HEK293 (cell line): ENCODE data around the gene MMP24.

Source experiments
- CTCF ChIP-seq: fragments of 450-650 bp; formaldehyde crosslinking; IDR thresholded peaks from 2 replicates; pipeline ENCODE4 v1.5.1; 2016; ENCODE audit warnings: missing biosample characterization, missing genetic modification characterization
- ELK4 ChIP-seq: IDR thresholded peaks from 2 replicates; pipeline ENCODE4 v1.6.1; 2011; ENCODE audit warnings: mild to moderate bottlenecking, low read depth, low read length, borderline replicate concordance
- HOXA7 ChIP-seq: sonication (generic); formaldehyde crosslinking; IDR thresholded peaks from 2 replicates; pipeline ENCODE4 v1.8.1; 2022; ENCODE audit warnings: missing genetic modification reagents, borderline replicate concordance
- REST ChIP-seq: fragments of 450-650 bp; formaldehyde crosslinking; IDR thresholded peaks from 2 replicates; pipeline ENCODE4 v1.5.1; 2016; ENCODE audit warnings: missing biosample characterization, missing genetic modification characterization
- ZNF121 ChIP-seq: fragments of 450-650 bp; formaldehyde crosslinking; IDR thresholded peaks from 2 replicates; pipeline ENCODE4 v1.5.1; 2016; ENCODE audit warnings: missing biosample characterization, missing genetic modification characterization
- ZNF138 ChIP-seq: fragments of 450-650 bp; formaldehyde crosslinking; IDR thresholded peaks from 2 replicates; pipeline ENCODE4 v1.5.1; 2016; ENCODE audit warnings: missing biosample characterization, missing genetic modification characterization, borderline replicate concordance
- ZNF24 ChIP-seq: fragments of 450-650 bp; formaldehyde crosslinking; IDR thresholded peaks from 2 replicates; pipeline ENCODE4 v1.5.1; 2016; ENCODE audit warnings: missing biosample characterization, missing genetic modification characterization
- ZNF510 ChIP-seq: fragments of 450-650 bp; formaldehyde crosslinking; IDR thresholded peaks from 2 replicates; pipeline ENCODE4 v1.5.1; 2018; ENCODE audit warnings: mild to moderate bottlenecking, missing genetic modification characterization, missing biosample characterization; ENCODE audit not compliant: insufficient replicate concordance
- ZNF610 ChIP-seq: fragments of 450-650 bp; formaldehyde crosslinking; IDR thresholded peaks from 2 replicates; pipeline ENCODE4 v1.5.1; 2016; ENCODE audit warnings: missing biosample characterization, missing genetic modification characterization, borderline replicate concordance
- ZNF624 ChIP-seq: fragments of 450-650 bp; formaldehyde crosslinking; IDR thresholded peaks from 2 replicates; pipeline ENCODE4 v1.5.1; 2017; ENCODE audit warnings: missing biosample characterization, missing genetic modification characterization
- ZXDB ChIP-seq: fragments of 450-650 bp; formaldehyde crosslinking; IDR thresholded peaks from 2 replicates; pipeline ENCODE4 v1.5.1; 2016; ENCODE audit warnings: missing biosample characterization, missing genetic modification characterization
- TF ChIP-seq, protein P1 (sequence below): fragments of 450-650 bp; formaldehyde crosslinking; IDR thresholded peaks from 2 replicates; pipeline ENCODE4 v1.5.1; 2017; ENCODE audit warnings: missing biosample characterization, missing genetic modification characterization

DNA sequence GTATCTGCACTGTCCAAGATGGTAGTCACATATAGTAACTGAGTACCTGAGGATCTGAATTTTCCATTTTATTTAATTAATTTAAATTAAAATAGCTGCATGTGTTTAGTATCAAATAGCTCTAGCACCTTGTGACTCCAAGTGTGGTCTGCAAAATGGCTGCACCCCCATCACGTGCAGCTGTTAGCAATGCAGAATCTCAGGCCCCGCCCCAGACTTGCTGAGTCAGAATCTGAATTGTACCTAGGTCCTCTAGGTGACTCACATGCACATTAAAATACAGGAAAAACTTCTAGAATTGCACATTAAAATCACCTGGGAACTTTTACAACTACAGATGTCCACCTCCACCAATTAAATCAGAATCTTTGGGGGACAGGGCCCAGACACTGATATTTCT, 84.9 kb downstream of the MMP24 start:
- TF ChIP-seq REST: no peak
- TF ChIP-seq CTCF (tag by site-specific recombination): no peak
- TF ChIP-seq ZNF624 (tag by site-specific recombination): no peak
- TF ChIP-seq, protein P1, sequence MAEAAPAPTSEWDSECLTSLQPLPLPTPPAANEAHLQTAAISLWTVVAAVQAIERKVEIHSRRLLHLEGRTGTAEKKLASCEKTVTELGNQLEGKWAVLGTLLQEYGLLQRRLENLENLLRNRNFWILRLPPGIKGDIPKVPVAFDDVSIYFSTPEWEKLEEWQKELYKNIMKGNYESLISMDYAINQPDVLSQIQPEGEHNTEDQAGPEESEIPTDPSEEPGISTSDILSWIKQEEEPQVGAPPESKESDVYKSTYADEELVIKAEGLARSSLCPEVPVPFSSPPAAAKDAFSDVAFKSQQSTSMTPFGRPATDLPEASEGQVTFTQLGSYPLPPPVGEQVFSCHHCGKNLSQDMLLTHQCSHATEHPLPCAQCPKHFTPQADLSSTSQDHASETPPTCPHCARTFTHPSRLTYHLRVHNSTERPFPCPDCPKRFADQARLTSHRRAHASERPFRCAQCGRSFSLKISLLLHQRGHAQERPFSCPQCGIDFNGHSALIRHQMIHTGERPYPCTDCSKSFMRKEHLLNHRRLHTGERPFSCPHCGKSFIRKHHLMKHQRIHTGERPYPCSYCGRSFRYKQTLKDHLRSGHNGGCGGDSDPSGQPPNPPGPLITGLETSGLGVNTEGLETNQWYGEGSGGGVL: no peak
- TF ChIP-seq ZNF24 (tag by site-specific recombination): no peak
- TF ChIP-seq ZNF121 (tag by site-specific recombination): no peak
- TF ChIP-seq ELK4: no peak
- TF ChIP-seq HOXA7 (CRISPR knock-in tag): no peak
- no peak for TF ChIP-seq ZXDB (tag by site-specific recombination)
- TF ChIP-seq ZNF510: no peak
- no peak for TF ChIP-seq ZNF610
- TF ChIP-seq ZNF138: no peak
